ENCODE results near the gene TMEM179. TPM values are rescaled to one million over a fixed set of nuclear protein-coding genes. Genes with fewer than 3 reads are reported as not detected.

TMEM179 gene
- total and polyA plus RNA-seq, 2 donors (not counting 3 experiments of a cell fraction or from before 2014, with no cell fraction given), result 0.14 TPM; not detected in 1

GRCh38 chr14:104550861-104551728 is 53.5 kb downstream of the TMEM179 start:
- no TSS peak for BruUV-seq (replicated peaks)
- Histone ChIP-seq H3K4me3 (replicated peaks in 1 of 3; ENCODE audit: insufficient read depth in 1 of 3, low read depth in 1 of 3, low read length in 3 of 3) (no peak overlapping the region), H3K36me3 (ENCODE audit: control insufficient read depth in 2 of 2, extremely low read depth in 1 of 2, insufficient read depth in 2 of 2, low read length in 2 of 2) (no peaks in the 10 kb centered on the region), H4K20me1 (replicated peaks; ENCODE audit: control insufficient read depth, extremely low read depth, insufficient read depth, low read length) (no peaks in the 10 kb centered on the region), H3K9me3 (replicated peaks; ENCODE audit: control insufficient read depth, insufficient read depth, low read length) (no peaks in the 10 kb centered on the region), H3K4me2 (ENCODE audit: insufficient read depth, low read length) (no peak overlapping the region), H2AFZ (ENCODE audit: low read depth, low read length) (no peak overlapping the region), H3K79me2 (ENCODE audit: control insufficient read depth, insufficient read depth, low read length) (no peaks in the 10 kb centered on the region), H3K27ac (ENCODE audit: insufficient read depth, low read depth, low read length) (no peak overlapping the region), H3K4me1 (ENCODE audit: control insufficient read depth, extremely low read depth, insufficient read depth, low read length) (no peaks in the 10 kb centered on the region), H3K9ac (replicated peaks; ENCODE audit: extremely low read depth, insufficient read depth, low read length) (no peak overlapping the region), H3K27me3 (ENCODE audit: control insufficient read depth in 2 of 2, insufficient read depth in 2 of 2, low read length in 2 of 2) (no peaks in the 10 kb centered on the region), H3K9me1 (replicated peaks; ENCODE audit: control insufficient read depth, extremely low read depth, insufficient read depth, low read length) (no peaks in the 10 kb centered on the region)
- no peak for FAIRE-seq
- ChIA-PET CTCF (interaction anchor here (1.4 to 1.5 kb wide), 2 partner anchors 14 to 413 kb away, joined by 3 to 4 read pairs; no protein-coding TSS in a partner anchor), POLR2A (no interaction called here)
- intact Hi-C loops (cut with micrococcal nuclease) (no loop called here), dilution Hi-C loops (cut with MboI; ENCODE audit: extremely low pct_ligation_motif_present, low sequenced_read_pairs) (no loop called here)
- DNase-seq (ENCODE audit: low read depth, low spot score), result no peak
- TF ChIP-seq CTCF (IDR thresholded peaks at IDR 0.05; ENCODE audit: extremely low read depth in 1 of 2, insufficient read depth in 1 of 2, low read depth in 1 of 2, low read length in 2 of 2), result no peak
- TF ChIP-seq MYC (IDR thresholded peaks at IDR 0.05; ENCODE audit: low read depth, low read length), result no peak
- no peak for TF ChIP-seq POLR2A (IDR thresholded peaks at IDR 0.05; ENCODE audit: low read depth, low read length)
- no peak for TF ChIP-seq JUN (IDR thresholded peaks at IDR 0.05; ENCODE audit: borderline replicate concordance, insufficient read depth, insufficient read length, low read depth)
- no peak for TF ChIP-seq GATA2 (IDR thresholded peaks at IDR 0.05; ENCODE audit: insufficient read depth, insufficient read length, low read depth, low read length)
- TF ChIP-seq POLR2AphosphoS5 (IDR thresholded peaks at IDR 0.05; ENCODE audit: insufficient read depth, low read depth, low read length), result no peak
- no peak for TF ChIP-seq EZH2 (IDR thresholded peaks at IDR 0.05; ENCODE audit: borderline replicate concordance, low read depth, low read length, severe bottlenecking)
- TF ChIP-seq FOS (IDR thresholded peaks at IDR 0.05; ENCODE audit: borderline replicate concordance, insufficient read depth, low read length), result no peak
- TF ChIP-seq MAX (IDR thresholded peaks at IDR 0.05; ENCODE audit: insufficient read depth, insufficient read length), result no peak

Measured in endothelial cell of umbilical vein (primary cell).